HG02981 (cell line): ENCODE measurements around the gene NAV3.

Experiments
- ATAC-seq: cut with Tn5 transposase; IDR thresholded peaks from one replicate; pipeline ENCODE4 v1.9.1; 2021; ENCODE audit warnings: mild to moderate bottlenecking, moderate library complexity; ENCODE audit not compliant: unreplicated experiment

Gene NAV3

GRCh38 chr12:77830583-77831351, at the start of gene NAV3:
TSS of gene NAV3 (plus strand) at chr12:77830894. CDS start at chr12:77831462, 568 bp downstream.
- ATAC-seq = no peak

- ATAC-seq = no peak
These were observed 48.7 kb upstream of the NAV3 start for GRCh38 chr12:77782034-77782433.

- no peak for ATAC-seq
These were observed 47.9 kb upstream of the NAV3 start for GRCh38 chr12:77782766-77783165.

GRCh38 chr12:77785211-77785610, 45.5 kb upstream of the NAV3 start:
- no peak for ATAC-seq

- ATAC-seq = no peak
These were observed 44.0 kb upstream of the NAV3 start for GRCh38 chr12:77786675-77787074.

GRCh38 chr12:77788231-77789168, 42.2 kb upstream of the NAV3 start:
- no peak for ATAC-seq

GRCh38 chr12:77795699-77796098, 35.0 kb upstream of the NAV3 start:
- ATAC-seq = no peak

- no peak for ATAC-seq
These were observed 33.9 kb upstream of the NAV3 start for GRCh38 chr12:77796775-77797174.

- no peak for ATAC-seq
These were observed 30.2 kb upstream of the NAV3 start for GRCh38 chr12:77800501-77800900.

- ATAC-seq = no peak
These were observed 22.2 kb upstream of the NAV3 start for GRCh38 chr12:77808534-77808933.

GRCh38 chr12:77813558-77813957, 17.1 kb upstream of the NAV3 start:
- ATAC-seq = no peak

- ATAC-seq = no peak
These were observed 16.3 kb upstream of the NAV3 start for GRCh38 chr12:77814386-77814785.

- ATAC-seq = peak; percentile 89
These were observed 14.5 kb upstream of the NAV3 start for GRCh38 chr12:77816196-77816595.

GRCh38 chr12:77817276-77817675, 13.4 kb upstream of the NAV3 start:
- ATAC-seq = no peak

GRCh38 chr12:77818351-77818750, 12.3 kb upstream of the NAV3 start:
- ATAC-seq = no peak

- no peak for ATAC-seq
These were observed 8.9 kb upstream of the NAV3 start for GRCh38 chr12:77821699-77822203.

GRCh38 chr12:77833329-77833728, 2.6 kb downstream of the NAV3 start:
- no peak for ATAC-seq

GRCh38 chr12:77834618-77835017, 3.9 kb downstream of the NAV3 start:
- ATAC-seq = no peak

GRCh38 chr12:77835969-77836368, 5.3 kb downstream of the NAV3 start:
- no peak for ATAC-seq

- ATAC-seq = no peak
These were observed 7.2 kb downstream of the NAV3 start for GRCh38 chr12:77837876-77838291.

GRCh38 chr12:77841521-77841920, 10.8 kb downstream of the NAV3 start:
- peak; percentile 40 for ATAC-seq

GRCh38 chr12:77842430-77842829, 11.7 kb downstream of the NAV3 start:
- ATAC-seq = no peak
